Erythroblast (primary cell): ENCODE results near the gene CYTH3.

ENCODE experiments used
- GATA1 ChIP-seq: IDR thresholded peaks from 2 replicates; pipeline ENCODE4 v1.6.1; 2011; ENCODE audit warnings: low read depth, mild to moderate bottlenecking, control low read depth, low read length, moderate library complexity
- POLR2A ChIP-seq: IDR thresholded peaks from 2 replicates; pipeline ENCODE4 v1.6.1; 2011; ENCODE audit warnings: mild to moderate bottlenecking, low read length

GRCh38 chr7:6234384-6234783 is 38.0 kb downstream of the CYTH3 start:
- no peak for TF ChIP-seq POLR2A
- no peak for TF ChIP-seq GATA1
